ENCODE measurements around the gene PLBD2.

The PLBD2 gene, protein sequence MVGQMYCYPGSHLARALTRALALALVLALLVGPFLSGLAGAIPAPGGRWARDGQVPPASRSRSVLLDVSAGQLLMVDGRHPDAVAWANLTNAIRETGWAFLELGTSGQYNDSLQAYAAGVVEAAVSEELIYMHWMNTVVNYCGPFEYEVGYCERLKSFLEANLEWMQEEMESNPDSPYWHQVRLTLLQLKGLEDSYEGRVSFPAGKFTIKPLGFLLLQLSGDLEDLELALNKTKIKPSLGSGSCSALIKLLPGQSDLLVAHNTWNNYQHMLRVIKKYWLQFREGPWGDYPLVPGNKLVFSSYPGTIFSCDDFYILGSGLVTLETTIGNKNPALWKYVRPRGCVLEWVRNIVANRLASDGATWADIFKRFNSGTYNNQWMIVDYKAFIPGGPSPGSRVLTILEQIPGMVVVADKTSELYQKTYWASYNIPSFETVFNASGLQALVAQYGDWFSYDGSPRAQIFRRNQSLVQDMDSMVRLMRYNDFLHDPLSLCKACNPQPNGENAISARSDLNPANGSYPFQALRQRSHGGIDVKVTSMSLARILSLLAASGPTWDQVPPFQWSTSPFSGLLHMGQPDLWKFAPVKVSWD

DNA sequence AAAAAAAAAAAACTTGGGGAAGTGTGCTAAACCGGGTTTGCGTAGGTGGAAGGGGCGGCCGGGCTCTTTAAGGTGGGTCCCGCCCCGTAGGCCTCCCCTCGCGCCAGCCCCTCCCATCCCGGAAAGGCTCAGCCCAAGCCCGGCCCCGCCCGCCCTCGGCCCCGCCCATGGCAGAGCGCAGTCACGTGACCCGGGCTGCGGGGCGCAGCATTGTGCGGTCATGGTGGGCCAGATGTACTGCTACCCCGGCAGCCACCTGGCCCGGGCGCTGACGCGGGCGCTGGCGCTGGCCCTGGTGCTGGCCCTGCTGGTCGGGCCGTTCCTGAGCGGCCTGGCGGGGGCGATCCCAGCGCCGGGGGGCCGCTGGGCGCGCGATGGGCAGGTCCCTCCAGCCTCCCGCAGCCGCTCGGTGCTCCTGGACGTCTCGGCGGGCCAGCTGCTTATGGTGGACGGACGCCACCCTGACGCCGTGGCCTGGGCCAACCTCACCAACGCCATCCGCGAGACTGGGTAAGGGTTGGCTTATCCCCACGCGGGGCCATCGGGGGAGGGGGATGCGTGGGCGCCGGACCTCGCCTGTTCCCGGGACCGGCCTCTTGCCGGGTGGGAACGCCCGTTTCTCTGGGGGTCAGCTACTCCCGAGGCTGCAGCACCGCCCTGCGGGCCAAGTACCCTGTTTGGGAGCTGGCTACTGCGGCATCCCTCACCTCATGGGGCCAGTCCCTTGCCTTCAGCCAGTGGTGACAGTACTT is at the start of gene PLBD2:
Gene PLBD2 (plus strand): TSS at position 207 of the 752 bp plus-strand sequence. CDS start 14 bp downstream, at position 221.
- intact Hi-C loops (cut with DNase I): loop anchor here (2.0 to 10.0 kb wide), 2 partner anchors 24 to 164 kb away; partner anchors contain the start of gene SLC8B1
- DNase-seq: peak; percentile 84 to 98 (median 96)

DNA sequence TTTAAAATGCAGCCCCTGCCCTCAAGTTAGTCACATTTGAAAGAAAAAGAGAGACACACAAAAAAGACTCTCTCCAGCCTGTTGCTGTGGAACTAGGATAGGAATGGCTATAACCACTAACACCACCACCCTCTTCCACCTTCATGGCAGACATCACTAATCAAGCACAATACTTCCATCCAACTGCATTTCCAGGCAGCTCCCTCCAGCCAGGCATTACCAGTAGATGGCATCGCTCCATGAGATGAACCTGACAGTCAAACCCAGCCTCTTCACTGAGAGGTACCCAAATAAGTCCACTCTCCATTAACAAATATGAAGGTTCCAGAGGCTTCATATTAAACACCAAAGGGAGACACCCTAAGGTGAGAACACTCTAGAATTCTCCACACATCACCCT is 47.9 kb upstream of the PLBD2 start:
- no peak for DNase-seq
- intact Hi-C loops (cut with DNase I): loop anchor here (5.0 kb wide), 1 partner anchor 117 kb away; no protein-coding TSS in a partner anchor

DNA sequence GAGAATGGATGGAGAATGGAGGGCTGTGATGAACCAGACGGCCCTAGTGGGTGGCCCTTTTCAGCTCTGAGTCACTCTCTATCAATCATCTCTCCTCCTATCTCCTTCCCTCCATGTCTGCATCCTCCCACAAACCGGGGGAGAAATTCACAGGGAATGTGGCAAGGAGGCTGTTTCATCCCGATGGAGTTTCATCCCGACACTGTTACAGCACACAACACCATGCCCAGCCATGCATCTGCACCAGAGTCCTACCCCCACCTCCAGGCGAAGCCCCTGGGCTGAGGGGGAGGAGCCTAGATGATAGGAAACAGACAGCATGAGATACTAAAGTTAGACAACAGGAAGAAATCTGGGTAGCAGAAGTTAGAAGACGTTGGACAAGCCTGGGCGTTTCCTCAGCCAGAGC is 44.3 kb upstream of the PLBD2 start:
- DNase-seq: peak in 35 of 42 donors; percentile 22 to 86 (median 52)
- intact Hi-C loops (cut with DNase I): loop anchor here (5.0 kb wide), 1 partner anchor 113 kb away; no protein-coding TSS in a partner anchor

DNA sequence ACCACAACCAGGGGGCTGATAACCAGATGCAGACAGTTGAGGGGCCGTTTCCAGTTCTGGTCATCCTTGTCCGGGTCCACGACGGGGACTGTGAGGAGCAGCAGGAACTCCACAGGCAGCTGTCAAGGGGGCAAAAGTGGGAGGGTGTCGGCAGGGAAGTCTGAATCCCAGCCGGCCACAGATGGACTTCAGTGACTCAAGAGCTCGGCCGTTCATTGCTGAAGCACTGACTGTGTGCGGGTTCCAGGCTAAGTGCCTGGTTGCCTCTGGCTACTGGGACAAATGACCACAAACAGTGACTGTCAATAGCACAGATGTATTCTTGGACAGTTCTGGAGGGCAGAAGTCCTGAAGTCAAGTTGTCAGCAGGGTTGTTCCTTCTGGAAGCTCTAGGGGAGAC is 43.0 kb upstream of the PLBD2 start:
- intact Hi-C loops (cut with DNase I): no loop called here
- no peak for DNase-seq

GRCh38 chr12:113316155-113316554 is 42.2 kb upstream of the PLBD2 start:
- no peak for DNase-seq
- intact Hi-C loops (cut with DNase I): no loop called here

DNA sequence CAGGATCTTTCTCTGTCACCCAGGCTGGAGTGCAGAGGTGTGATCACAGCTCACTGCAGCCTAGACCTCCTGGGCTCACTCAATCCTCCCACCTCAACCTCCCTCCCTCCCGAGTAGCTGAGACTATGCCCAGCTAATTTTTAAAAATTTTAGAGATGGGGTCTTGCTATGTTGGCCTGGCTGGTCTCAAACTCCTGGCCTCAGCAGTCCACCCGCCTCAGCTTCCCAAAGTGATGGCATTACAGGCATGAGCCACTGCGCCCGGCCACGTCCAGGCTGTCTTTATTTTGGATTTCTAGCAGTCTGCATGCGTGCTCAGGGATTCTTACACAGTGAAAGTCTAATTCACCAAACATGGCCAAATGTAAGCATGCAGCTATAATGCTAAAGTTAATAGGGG is 41.3 kb upstream of the PLBD2 start:
- intact Hi-C loops (cut with DNase I): no loop called here
- DNase-seq: no peak

- intact Hi-C loops (cut with DNase I): no loop called here
- no peak for DNase-seq
Observed at GRCh38 chr12:113318046-113318656, 40.2 kb upstream of the PLBD2 start.

- no peak for DNase-seq
- intact Hi-C loops (cut with DNase I): no loop called here
Observed at GRCh38 chr12:113318900-113319628, 39.3 kb upstream of the PLBD2 start.

DNA sequence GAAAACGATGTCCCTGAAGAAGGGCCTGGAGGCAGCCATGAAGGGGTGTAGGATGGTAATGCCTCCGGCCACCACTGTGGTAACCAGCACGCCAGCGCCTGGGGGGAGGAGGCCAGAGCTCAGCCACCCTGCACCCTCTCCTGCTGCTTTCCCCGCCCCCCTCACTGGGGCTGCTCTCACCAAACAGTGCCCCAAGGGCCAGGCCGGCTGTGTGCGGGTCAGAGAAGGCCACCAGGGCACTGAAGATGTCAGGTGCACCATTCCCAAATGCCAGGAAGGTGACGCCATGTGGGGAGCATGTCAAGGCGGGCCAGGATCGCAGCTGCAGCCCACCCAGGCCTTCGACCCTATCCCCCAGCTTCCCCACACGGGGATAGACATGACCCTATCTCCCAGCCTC is 38.0 kb upstream of the PLBD2 start:
- DNase-seq: no peak
- intact Hi-C loops (cut with DNase I): no loop called here

DNA sequence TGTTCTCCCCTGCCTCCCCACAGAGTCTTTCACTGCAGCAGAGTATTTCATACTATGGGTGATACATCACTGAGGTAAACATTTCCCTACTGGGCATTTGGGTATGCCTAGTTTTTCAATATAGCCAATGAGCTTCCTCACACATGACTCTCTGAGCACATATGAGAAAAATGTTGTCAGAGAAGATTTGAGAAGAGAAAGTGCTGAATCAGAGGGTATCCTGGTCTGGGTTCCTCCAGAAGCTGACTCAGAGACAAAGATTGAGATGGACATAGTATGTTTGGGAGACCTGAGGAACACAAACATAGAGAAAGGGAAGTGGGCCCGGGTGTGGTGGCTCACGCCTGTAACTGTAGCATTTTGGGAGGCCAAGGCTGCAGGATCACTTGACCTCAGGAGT is 36.0 kb upstream of the PLBD2 start:
- intact Hi-C loops (cut with DNase I): no loop called here
- no peak for DNase-seq

DNA sequence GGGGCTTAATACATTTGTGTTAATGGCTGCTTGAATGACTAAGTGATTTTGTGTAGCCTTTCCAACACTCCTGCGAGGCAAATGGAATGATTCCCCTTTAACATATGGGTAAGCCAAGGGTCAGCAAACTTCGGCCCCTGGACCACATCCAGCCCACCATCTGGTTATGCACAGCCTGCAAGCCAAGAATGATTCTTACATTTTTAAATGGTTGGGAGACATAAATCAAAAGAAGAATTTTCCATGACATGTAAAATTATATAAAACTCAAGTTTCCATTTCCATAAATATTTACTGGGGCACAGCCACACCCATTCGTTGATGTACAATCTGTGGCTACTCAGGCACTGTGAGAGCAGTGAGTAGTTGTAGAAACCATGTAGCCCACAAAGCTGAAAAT is 32.5 kb upstream of the PLBD2 start:
- no peak for DNase-seq
- intact Hi-C loops (cut with DNase I): no loop called here

DNA sequence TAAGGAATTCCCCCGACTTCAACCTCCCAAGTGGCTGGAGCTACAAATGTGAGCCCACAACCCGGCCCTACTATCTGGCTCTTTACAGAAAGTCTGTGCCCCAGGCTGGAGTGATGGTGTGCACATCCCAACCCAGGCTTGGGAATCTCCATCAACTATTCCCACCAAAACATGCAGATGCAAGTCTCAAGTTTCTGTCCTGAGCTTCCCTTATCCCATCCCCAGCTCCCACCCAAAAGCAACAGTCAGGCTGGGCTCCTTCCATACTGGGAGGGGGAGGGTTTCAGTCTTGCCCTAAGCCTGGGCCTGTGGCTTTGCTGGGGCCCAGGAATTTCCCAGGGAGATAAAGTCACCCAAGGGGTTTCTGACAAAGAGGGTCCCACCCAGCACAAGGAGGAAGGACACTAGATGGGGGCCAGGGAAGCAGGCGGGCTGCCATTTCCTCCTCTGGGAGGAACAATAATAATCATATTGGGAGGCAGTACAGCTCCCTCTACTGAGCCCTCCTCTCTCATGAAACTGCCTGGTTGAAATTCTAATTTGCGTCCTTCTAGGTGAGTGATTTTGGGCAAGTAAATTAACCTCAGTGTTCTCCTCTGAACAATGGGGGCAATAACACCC is 31.5 kb upstream of the PLBD2 start:
- no peak for DNase-seq

DNA sequence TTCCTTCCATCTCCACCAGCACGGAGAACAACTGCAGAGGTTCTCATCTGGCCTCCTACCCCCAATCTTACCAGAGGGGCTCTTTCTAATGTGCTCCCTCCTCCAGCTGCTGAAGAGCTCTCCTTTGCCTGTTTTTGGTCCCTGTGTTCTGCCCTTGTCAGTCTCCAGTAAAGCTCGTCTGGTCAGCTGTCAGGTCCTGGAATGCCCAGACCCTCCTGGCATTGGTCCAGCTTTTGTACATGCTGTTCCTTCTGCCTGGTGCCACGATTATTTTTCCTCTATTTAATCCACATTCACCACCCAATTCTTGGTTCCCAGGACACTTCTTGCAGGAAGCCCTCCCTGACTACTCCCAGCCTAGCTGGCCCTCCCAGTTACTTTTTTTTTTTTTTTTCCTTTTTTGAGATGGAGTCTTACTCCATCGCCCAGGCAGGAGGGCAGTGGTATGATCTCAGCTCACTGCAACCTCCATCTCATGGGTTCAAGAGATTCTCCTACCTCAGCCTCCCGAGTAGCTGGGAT is 30.0 kb upstream of the PLBD2 start:
- intact Hi-C loops (cut with DNase I): no loop called here
- DNase-seq: no peak

More for the DNA sequence above, 31.5 kb upstream of the PLBD2 start:
- intact Hi-C loops (cut with DNase I): no loop called here

DNA sequence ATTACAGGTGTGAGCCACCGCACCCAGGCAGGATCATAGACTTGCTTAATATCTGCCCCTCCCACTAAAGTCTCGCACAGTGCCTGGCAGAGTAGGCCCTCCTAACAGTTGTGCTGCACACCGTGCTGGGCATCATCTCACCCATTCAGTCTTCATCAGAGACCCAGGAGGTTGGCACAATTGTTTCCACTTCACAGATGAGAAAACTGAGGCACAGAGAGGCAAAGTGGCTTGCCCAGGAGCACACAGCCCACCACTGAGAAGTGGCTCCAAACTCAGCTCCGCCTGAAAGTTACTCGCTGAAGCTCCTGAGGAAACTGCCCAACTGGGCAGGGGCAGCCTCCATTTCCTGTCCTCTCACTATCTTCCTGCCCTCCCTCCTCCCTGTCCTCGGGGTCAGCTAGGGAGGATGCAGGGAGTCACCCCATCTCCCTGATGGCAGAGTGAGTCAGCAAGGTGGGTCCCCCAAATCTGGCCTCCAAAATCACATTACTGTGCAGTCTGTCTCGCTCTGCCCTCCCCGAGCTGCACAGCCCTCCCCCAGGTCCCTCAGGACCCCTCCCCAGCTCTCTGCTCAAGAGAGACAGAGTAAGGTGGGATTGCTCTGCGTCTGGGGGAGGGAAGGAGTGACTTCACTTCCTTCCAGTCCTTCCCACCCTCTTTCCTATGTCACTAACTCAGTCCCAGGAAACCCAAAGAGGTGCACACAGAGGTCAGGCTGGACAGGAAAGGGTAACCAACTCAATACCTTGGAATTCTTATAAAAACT is 29.2 kb upstream of the PLBD2 start:
- intact Hi-C loops (cut with DNase I): no loop called here
- DNase-seq: no peak

GRCh38 chr12:113329791-113330417 is 28.5 kb upstream of the PLBD2 start:
- no peak for DNase-seq
- intact Hi-C loops (cut with DNase I): no loop called here

- DNase-seq: no peak
- intact Hi-C loops (cut with DNase I): no loop called here
Observed at GRCh38 chr12:113330505-113330904, 27.9 kb upstream of the PLBD2 start.
